Fibroblast of the aortic adventitia (primary cell): ENCODE data around the gene ZNF217. TPM values are rescaled to one million over a fixed set of nuclear protein-coding genes. Genes with fewer than 3 reads are reported as not detected.
"Not testable (repeated sequence)": the region's sequence is repeated elsewhere in the genome, so short reads cannot be mapped to it uniquely, and the experiment has no call there.

Experiments
- DNase-seq: peaks from one replicate; pipeline ENCODE4 v3.0.0-alpha.2; 2010; ENCODE audit warnings: low read depth
- H3K4me3 ChIP-seq: 2 replicates; pipeline ENCODE4 v1.5.1; 2011; ENCODE audit warnings: low read depth, mild to moderate bottlenecking, control low read depth, low read length, moderate library complexity
- CTCF ChIP-seq: IDR thresholded peaks from 2 replicates; pipeline ENCODE4 v1.5.1; 2011; ENCODE audit warnings: mild to moderate bottlenecking, low read length, control low read depth, inconsistent platforms; ENCODE audit not compliant: insufficient read depth
- total RNA-seq: library from RNA; depleted of rRNA; stranded (reverse); fragments of >200 nt; gene quantifications from 2 replicates; pipeline ENCODE4 v1.2.3, GENCODE V29; 2012; ENCODE audit warnings: low replicate concordance

ZNF217 gene
- total RNA-seq, 1 donor = 32.3 TPM

GRCh38 chr20:53635221-53635620 lies 41.6 kb upstream of the ZNF217 start:
- DNase-seq = no peak
- TF ChIP-seq CTCF = no peak
- H3K4me3 ChIP-seq = no peak overlapping the region

DNA sequence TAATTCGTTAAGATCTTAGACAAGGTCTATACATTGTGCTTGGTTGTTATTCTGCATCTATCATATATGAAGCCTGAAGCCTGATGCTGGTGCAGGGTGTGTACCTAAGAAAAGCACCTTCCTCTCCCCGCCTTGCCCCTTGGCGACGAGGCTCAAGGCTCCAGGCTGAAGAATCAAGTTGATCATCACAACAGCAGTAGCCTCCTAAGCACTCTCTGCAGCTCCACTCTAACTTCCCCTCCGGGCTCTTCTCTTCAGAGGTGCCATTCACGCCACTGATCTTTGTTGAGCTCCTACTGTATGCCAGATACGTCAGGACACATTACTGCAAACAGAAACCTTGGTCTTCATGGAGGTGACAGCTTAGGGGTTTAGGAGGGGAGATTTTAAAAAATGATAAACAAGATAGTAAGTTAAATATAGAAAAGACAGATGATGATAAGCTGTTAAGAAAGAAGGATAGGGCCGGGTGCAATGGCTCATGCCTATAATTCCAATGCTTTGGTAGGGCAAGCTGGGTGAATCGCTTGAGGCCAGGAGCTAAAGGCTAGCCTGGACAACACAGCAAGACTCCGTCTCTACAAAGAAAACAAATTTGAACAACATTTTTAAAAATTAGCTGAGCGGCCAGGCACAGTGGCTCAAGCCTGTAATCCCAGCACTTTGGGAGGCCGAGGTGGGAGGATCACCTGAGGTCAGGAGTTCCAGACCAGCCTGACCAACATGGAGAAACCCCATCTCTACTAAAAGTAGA lies 38.4 kb upstream of the ZNF217 start:
- no peak overlapping the region for H3K4me3 ChIP-seq
- DNase-seq = no peak
- no peak for TF ChIP-seq CTCF

- DNase-seq = no peak
- no peak for TF ChIP-seq CTCF
- H3K4me3 ChIP-seq = no peak overlapping the region
Measured at GRCh38 chr20:53629436-53629835, 35.8 kb upstream of the ZNF217 start.

GRCh38 chr20:53628758-53629157 lies 35.1 kb upstream of the ZNF217 start:
- not testable (repeated sequence) for DNase-seq, H3K4me3 ChIP-seq

GRCh38 chr20:53628076-53628475 lies 34.4 kb upstream of the ZNF217 start:
- TF ChIP-seq CTCF = no peak
- DNase-seq = no peak

DNA sequence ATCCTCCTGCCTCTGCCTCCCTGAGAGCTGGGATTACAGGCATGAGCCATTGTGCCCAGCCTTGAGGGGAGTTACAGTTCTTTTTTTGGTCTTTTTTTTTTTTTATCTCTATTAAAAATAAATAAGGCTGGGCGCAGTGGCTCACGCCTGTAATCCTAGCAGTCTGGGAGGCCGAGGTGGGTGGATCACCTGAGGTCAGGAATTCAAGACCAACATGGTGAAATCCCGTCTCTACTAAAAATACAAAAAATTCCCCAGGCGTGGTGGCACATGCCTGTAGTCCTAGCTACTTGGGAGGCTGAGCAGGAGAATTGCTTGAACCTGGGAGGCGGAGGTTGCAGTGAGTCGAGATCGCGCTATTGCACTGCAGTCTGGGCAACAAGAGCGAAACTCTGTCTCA lies 33.4 kb upstream of the ZNF217 start:
- DNase-seq, H3K4me3 ChIP-seq: not testable (repeated sequence)

More at GRCh38 chr20:53628076-53628475, 34.4 kb upstream of the ZNF217 start:
- no peak overlapping the region for H3K4me3 ChIP-seq

DNA sequence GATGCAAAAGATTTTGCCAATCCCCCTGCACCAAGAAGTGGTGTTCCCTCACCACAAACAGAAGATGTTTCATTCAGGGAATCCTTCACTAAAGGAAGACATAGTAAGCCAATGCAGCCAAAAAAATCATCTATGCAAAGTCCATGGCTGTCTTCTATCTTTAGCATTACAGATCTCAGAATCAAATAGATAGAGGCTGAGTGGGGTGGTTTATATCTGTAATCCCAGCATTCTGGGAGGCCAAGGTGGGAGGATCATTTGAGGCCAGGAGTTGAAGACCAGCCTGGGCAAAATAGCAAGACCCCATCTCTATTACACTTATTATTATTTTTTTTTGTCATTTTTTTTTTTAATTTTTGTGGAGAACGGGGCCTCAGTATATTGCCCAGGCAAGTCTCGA lies 32.9 kb upstream of the ZNF217 start:
- no peak for DNase-seq
- TF ChIP-seq CTCF = no peak
- no peak overlapping the region for H3K4me3 ChIP-seq
